Measurements from ENCODE around the gene DUS3L. TPM values are rescaled to one million over a fixed set of nuclear protein-coding genes. Genes with fewer than 3 reads are reported as not detected.
"Not testable (repeated sequence)": the region's sequence is repeated elsewhere in the genome, so short reads cannot be mapped to it uniquely, and the experiment has no call there.

The DUS3L gene
- total RNA-seq, 1 donor from 2014 or later, result 65.1 TPM

- DNase-seq (ENCODE audit: low read depth, low spot score), result no peak
- H3K27ac Mint-ChIP-seq (ENCODE audit: unreplicated experiment), result no peak overlapping the region
- H3K27me3 Mint-ChIP-seq (ENCODE audit: low read depth), result no peaks in the 10 kb centered on the region
- no peaks in the 10 kb centered on the region for H3K9me3 Mint-ChIP-seq
- TF ChIP-seq, protein P1, sequence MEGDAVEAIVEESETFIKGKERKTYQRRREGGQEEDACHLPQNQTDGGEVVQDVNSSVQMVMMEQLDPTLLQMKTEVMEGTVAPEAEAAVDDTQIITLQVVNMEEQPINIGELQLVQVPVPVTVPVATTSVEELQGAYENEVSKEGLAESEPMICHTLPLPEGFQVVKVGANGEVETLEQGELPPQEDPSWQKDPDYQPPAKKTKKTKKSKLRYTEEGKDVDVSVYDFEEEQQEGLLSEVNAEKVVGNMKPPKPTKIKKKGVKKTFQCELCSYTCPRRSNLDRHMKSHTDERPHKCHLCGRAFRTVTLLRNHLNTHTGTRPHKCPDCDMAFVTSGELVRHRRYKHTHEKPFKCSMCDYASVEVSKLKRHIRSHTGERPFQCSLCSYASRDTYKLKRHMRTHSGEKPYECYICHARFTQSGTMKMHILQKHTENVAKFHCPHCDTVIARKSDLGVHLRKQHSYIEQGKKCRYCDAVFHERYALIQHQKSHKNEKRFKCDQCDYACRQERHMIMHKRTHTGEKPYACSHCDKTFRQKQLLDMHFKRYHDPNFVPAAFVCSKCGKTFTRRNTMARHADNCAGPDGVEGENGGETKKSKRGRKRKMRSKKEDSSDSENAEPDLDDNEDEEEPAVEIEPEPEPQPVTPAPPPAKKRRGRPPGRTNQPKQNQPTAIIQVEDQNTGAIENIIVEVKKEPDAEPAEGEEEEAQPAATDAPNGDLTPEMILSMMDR (conservative IDR thresholded peaks at IDR 0.05), result no peak
- H3K36me3 Mint-ChIP-seq (ENCODE audit: low read depth), result no peaks in the 10 kb centered on the region
- no peak overlapping the region for H3K4me3 Mint-ChIP-seq
- no peaks in the 10 kb centered on the region for H3K4me1 Mint-ChIP-seq
Observed at GRCh38 chr19:5751709-5752108, 39.3 kb downstream of the DUS3L start.

DNA sequence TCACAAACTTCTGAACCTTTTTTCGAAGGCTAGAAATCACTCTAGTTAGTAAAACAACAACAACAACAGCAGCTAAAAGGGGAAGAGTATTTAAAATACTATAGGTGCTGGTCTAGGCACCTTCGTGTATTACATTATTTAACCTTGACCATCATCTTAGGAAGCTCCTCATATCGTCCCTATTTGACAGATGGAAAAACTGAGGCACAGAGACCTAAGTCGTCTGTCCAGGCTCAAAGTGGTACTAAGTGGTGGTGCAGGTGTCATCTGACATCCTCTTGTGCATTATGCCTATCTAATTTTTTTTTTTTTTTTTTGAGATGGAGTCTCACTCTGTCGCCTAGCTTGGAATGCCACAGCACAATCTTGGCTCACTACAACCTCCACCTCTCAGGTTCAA lies 41.5 kb downstream of the DUS3L start:
- Mint-ChIP-seq H3K27ac (ENCODE audit: unreplicated experiment) (no peak overlapping the region), H3K4me1 (no peaks in the 10 kb centered on the region), H3K4me3 (no peak overlapping the region), H3K36me3 (ENCODE audit: low read depth) (no peaks in the 10 kb centered on the region), H3K9me3 (no peaks in the 10 kb centered on the region), H3K27me3 (ENCODE audit: low read depth) (peaks cover 6% of the 10 kb centered on the region)
- DNase-seq (ENCODE audit: low read depth, low spot score), result no peak
- TF ChIP-seq, protein P1 (conservative IDR thresholded peaks at IDR 0.05), result no peak

DNA sequence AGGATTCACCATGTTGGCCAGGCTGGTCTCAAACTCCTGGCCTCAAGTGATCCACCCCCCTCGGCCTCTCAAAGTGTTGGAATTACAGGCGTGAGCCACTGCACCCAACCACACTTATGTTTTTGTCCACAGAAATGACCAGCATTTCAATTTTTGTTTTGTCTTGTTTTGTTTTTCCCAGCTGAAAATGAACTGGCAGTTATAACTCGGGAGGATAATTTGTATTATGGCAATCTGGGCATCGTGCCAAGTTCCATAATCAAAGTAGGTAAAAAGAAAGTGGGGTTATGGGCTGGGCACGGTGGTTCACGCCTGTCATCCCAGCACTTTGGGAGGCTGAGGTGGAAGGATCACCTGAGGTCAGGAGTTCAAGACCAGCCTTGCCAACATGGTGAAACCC lies 42.0 kb downstream of the DUS3L start:
- H3K36me3 Mint-ChIP-seq (ENCODE audit: low read depth); H3K9me3 Mint-ChIP-seq; H3K4me3 Mint-ChIP-seq; H3K27me3 Mint-ChIP-seq (ENCODE audit: low read depth); DNase-seq (ENCODE audit: low read depth, low spot score); H3K27ac Mint-ChIP-seq (ENCODE audit: unreplicated experiment); H3K4me1 Mint-ChIP-seq: not testable (repeated sequence)

GRCh38 chr19:5744999-5745398 lies 46.0 kb downstream of the DUS3L start:
- not testable (repeated sequence) for H3K4me1 Mint-ChIP-seq

GRCh38 chr19:5743630-5744029 lies 47.3 kb downstream of the DUS3L start:
- Mint-ChIP-seq H3K9me3 (no peaks in the 10 kb centered on the region), H3K4me1 (no peaks in the 10 kb centered on the region), H3K36me3 (ENCODE audit: low read depth) (no peaks in the 10 kb centered on the region), H3K4me3 (no peak overlapping the region), H3K27me3 (ENCODE audit: low read depth) (peaks cover 17% of the 10 kb centered on the region), H3K27ac (ENCODE audit: unreplicated experiment) (no peak overlapping the region)
- no peak for DNase-seq (ENCODE audit: low read depth, low spot score)
- TF ChIP-seq, protein P1 (conservative IDR thresholded peaks at IDR 0.05), result no peak

More at GRCh38 chr19:5744999-5745398, 46.0 kb downstream of the DUS3L start:
- H3K27me3 Mint-ChIP-seq (ENCODE audit: low read depth), result peaks cover 17% of the 10 kb centered on the region
- not testable (repeated sequence) for H3K4me3 Mint-ChIP-seq; H3K9me3 Mint-ChIP-seq; H3K36me3 Mint-ChIP-seq (ENCODE audit: low read depth); DNase-seq (ENCODE audit: low read depth, low spot score); H3K27ac Mint-ChIP-seq (ENCODE audit: unreplicated experiment)

DNA sequence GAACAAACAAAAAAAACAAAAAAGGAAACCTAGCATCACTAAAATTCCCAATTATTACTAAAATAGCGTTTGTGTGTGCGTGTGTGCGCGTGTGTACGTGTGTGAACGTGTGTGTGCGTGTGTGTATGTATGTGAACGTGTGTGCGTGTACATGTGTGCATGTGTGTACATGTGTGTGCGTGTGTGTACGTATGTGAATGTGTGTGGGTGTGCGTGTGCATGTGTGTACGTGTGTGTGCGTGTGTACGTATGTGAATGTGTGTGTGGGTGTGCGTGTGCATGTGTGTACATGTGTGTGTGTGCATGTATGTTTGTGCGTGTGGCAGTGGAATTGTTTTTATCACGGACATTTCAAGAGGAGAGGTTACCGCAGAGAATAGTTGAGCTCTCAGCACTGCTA lies 48.9 kb downstream of the DUS3L start:
- Mint-ChIP-seq H3K27me3 (ENCODE audit: low read depth) (peaks cover 17% of the 10 kb centered on the region), H3K4me1 (no peaks in the 10 kb centered on the region), H3K9me3 (no peaks in the 10 kb centered on the region), H3K27ac (ENCODE audit: unreplicated experiment) (no peak overlapping the region), H3K36me3 (ENCODE audit: low read depth) (no peaks in the 10 kb centered on the region), H3K4me3 (no peak overlapping the region)
- TF ChIP-seq, protein P1 (conservative IDR thresholded peaks at IDR 0.05), result no peak
- no peak for DNase-seq (ENCODE audit: low read depth, low spot score)

DNA sequence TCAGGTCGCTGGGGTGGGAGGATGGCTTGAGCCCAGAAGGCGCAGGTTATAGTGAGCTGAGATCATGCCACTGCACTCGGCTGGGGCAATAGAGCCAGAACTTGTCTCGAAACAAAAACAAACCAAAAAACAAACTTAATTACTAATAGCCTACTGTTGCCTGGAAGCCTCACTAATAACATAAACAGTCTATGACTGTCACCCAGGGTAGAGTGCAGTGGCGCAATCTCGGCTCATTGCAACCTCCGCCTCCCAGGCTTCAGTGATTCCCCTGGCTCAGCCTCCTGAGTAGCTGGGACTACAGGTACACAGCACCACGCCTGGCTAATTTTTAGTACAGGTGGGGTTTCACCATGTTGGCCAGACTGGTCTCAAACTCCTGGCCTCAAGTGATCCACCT lies 52.5 kb downstream of the DUS3L start:
- Mint-ChIP-seq H3K36me3 (ENCODE audit: low read depth) (no peaks in the 10 kb centered on the region), H3K27me3 (ENCODE audit: low read depth) (peaks cover 12% of the 10 kb centered on the region), H3K4me3 (no peak overlapping the region), H3K4me1 (no peaks in the 10 kb centered on the region), H3K9me3 (no peaks in the 10 kb centered on the region), H3K27ac (ENCODE audit: unreplicated experiment) (no peak overlapping the region)
- TF ChIP-seq, protein P1 (conservative IDR thresholded peaks at IDR 0.05), result no peak
- no peak for DNase-seq (ENCODE audit: low read depth, low spot score)

Data from neural crest cell (in vitro differentiated cells).